NT2/D1 (cell line): Measurements from ENCODE around the gene CERCAM.

Source experiments
- SUZ12 ChIP-seq: IDR thresholded peaks from 2 replicates; pipeline ENCODE4 v1.6.1; 2011; ENCODE audit not compliant: insufficient read length, insufficient read depth; ENCODE audit errors: extremely low read depth
- YY1 ChIP-seq: IDR thresholded peaks from 2 replicates; pipeline ENCODE4 v1.6.1; 2011; ENCODE audit not compliant: insufficient read length, insufficient read depth
- ZNF274 ChIP-seq: IDR thresholded peaks from 2 replicates; pipeline ENCODE4 v1.6.1; 2011; ENCODE audit warnings: mild to moderate bottlenecking, low read depth, low read length

- TF ChIP-seq YY1 (no peak), ZNF274 (no peak), SUZ12 (no peak)
Observed at GRCh38 chr9:128435611-128436010, 15.0 kb downstream of the CERCAM start.
